ENCODE data around the gene EDC3. TPM values are rescaled to one million over a fixed set of nuclear protein-coding genes. Genes with fewer than 3 reads are reported as not detected.

Gene EDC3
- total and polyA plus RNA-seq, 2 of the 4 experiments (the other 2 are of a cell fraction) = 16.8 to 38.0 TPM

- Histone ChIP-seq H3K9me3 (ENCODE audit: control insufficient read depth, insufficient read depth, low read length) (no peaks in the 10 kb centered on the region), H2AK5ac (ENCODE audit: low read depth, low read length) (no peak overlapping the region), H2AK9ac (replicated peaks; ENCODE audit: low read depth, low read length, poor library complexity) (no peak overlapping the region), H2BK120ac (ENCODE audit: low read depth, low read length) (no peak overlapping the region), H2BK5ac (ENCODE audit: low read depth, low read length, poor library complexity, severe bottlenecking) (no peak overlapping the region), H3K18ac (ENCODE audit: low read depth, low read length) (no peak overlapping the region), H4K20me1 (ENCODE audit: insufficient read depth, low read length) (peaks cover 35% of the 10 kb centered on the region), H3K56ac (ENCODE audit: extremely low read depth, insufficient read depth, low read length) (no peak overlapping the region), H3K27me3 (ENCODE audit: control insufficient read depth, insufficient read depth, low read length) (no peaks in the 10 kb centered on the region), H3K23ac (ENCODE audit: low read depth, low read length) (no peak overlapping the region), H3K36me3 (ENCODE audit: control insufficient read depth, insufficient read depth, low read length) (peaks cover 7% of the 10 kb centered on the region), H3K4me3 (ENCODE audit: insufficient read depth, low read depth, low read length) (no peak overlapping the region), H4K8ac (ENCODE audit: low read depth in 2 of 2, low read length in 2 of 2) (no peak overlapping the region), H3K27ac (ENCODE audit: insufficient read depth, low read length) (no peak overlapping the region), H3K4me2 (ENCODE audit: low read depth, low read length) (no peak overlapping the region), H4K5ac (ENCODE audit: low read depth, low read length) (no peak overlapping the region), H2AFZ (replicated peaks; ENCODE audit: low read length, poor library complexity) (no peak overlapping the region), H2BK20ac (ENCODE audit: low read depth, low read length) (no peak overlapping the region), H3K79me1 (ENCODE audit: low read depth in 1 of 2, low read length in 2 of 2) (peaks cover 30 to 54% of the 10 kb centered on the region in 2 experiments), H3K4me1 (ENCODE audit: control insufficient read depth, insufficient read depth, low read length) (peaks cover 9% of the 10 kb centered on the region), H4K91ac (ENCODE audit: insufficient read depth, low read depth, low read length) (no peak overlapping the region), H3K9me1 (ENCODE audit: insufficient read depth, low read length) (peaks cover 15% of the 10 kb centered on the region), H3K9ac (ENCODE audit: low read depth, low read length) (no peak overlapping the region), H2BK15ac (ENCODE audit: low read depth, low read length) (no peak overlapping the region), H3K4ac (ENCODE audit: low read depth, low read length) (no peak overlapping the region), H3K14ac (replicated peaks; ENCODE audit: low read depth, low read length) (no peak overlapping the region)
- dilution Hi-C loops (cut with HindIII; ENCODE audit: low sequenced_read_pairs, unreplicated experiment) = no loop called here
- ATAC-seq (ENCODE audit: low read depth) (no peak), DNase-seq (no peak)
- ChIA-PET CTCF (no interaction called here), POLR2A (ENCODE audit: unreplicated experiment) (no interaction called here)
- BruUV-seq (replicated peaks) = no TSS peak
- intact Hi-C loops (cut with micrococcal nuclease) = no loop called here
- in situ Hi-C loops (cut with MboI; ENCODE audit: low sequenced_read_pairs) = no loop called here
- WGBS, 2 experiments (ENCODE audit: extremely low coverage in 2 of 2, insufficient read length in 1 of 2) = no CpG with 5 or more reads among the region's 6 CpGs
- no peak for TF ChIP-seq BHLHE40 (IDR thresholded peaks at IDR 0.05; ENCODE audit: low read depth, low read length)
- TF ChIP-seq MAZ (IDR thresholded peaks at IDR 0.05; ENCODE audit: borderline replicate concordance, low read depth, low read length) = no peak
- no peak for TF ChIP-seq FOS (IDR thresholded peaks at IDR 0.05; ENCODE audit: low read depth, low read length)
- no peak for TF ChIP-seq MAFK (IDR thresholded peaks at IDR 0.05; ENCODE audit: low read depth, low read length)
- TF ChIP-seq NFE2L2 (IDR thresholded peaks at IDR 0.05; ENCODE audit: low read depth, low read length) = no peak
- TF ChIP-seq MXI1 (IDR thresholded peaks at IDR 0.05; ENCODE audit: borderline replicate concordance, low read depth, low read length) = no peak
- TF ChIP-seq ELK1 (IDR thresholded peaks at IDR 0.05; ENCODE audit: borderline replicate concordance, low read depth, low read length) = no peak
- TF ChIP-seq SMC3 (IDR thresholded peaks at IDR 0.05; ENCODE audit: low read depth, low read length) = no peak
- TF ChIP-seq RAD21 (IDR thresholded peaks at IDR 0.05; ENCODE audit: low read length) = no peak
- TF ChIP-seq CTCF (conservative IDR thresholded peaks at IDR 0.05; ENCODE audit: low read depth, low read length) = no peak
- TF ChIP-seq RFX5 (IDR thresholded peaks at IDR 0.05; ENCODE audit: low read depth, low read length) = no peak
- TF ChIP-seq CHD1 (IDR thresholded peaks at IDR 0.05; ENCODE audit: low read depth, low read length) = no peak
- no peak for TF ChIP-seq POLR2A (IDR thresholded peaks at IDR 0.05; ENCODE audit: low read depth, low read length)
- TF ChIP-seq CEBPB (IDR thresholded peaks at IDR 0.05; ENCODE audit: low read depth, low read length) = no peak
- no peak for TF ChIP-seq USF2 (IDR thresholded peaks at IDR 0.05; ENCODE audit: low read depth, low read length)
- no peak for TF ChIP-seq RCOR1 (IDR thresholded peaks at IDR 0.05; ENCODE audit: insufficient replicate concordance, low read length)
Observed at GRCh38 chr15:74656935-74657535, 38.8 kb downstream of the EDC3 start.

Measured in IMR-90 (cell line).